ENCODE measurements around the gene FTSJ3.

DNA sequence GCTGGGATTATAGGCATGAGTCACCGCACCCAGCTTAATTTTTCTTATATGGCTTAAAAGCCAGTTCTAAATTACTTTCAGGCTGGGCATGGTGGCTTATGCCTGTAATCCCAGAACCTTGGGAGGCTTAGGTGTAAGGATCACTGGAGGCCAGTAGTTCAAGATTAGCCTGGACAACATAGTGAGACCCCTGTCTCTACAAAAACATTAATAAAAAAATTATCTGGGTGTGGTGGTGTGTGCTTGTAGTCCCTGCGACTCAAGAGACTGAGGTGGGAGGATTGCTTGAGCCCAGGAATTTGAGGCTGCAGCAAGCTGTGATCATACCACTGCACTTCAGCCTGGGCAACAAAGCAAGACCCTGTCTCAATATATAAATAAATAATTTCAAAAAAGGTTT, 25.8 kb upstream of the FTSJ3 start:
- TF ChIP-seq EZH2 (IDR thresholded peaks at IDR 0.05; ENCODE audit: insufficient read depth, low read length): no peak
- TF ChIP-seq, protein P1, sequence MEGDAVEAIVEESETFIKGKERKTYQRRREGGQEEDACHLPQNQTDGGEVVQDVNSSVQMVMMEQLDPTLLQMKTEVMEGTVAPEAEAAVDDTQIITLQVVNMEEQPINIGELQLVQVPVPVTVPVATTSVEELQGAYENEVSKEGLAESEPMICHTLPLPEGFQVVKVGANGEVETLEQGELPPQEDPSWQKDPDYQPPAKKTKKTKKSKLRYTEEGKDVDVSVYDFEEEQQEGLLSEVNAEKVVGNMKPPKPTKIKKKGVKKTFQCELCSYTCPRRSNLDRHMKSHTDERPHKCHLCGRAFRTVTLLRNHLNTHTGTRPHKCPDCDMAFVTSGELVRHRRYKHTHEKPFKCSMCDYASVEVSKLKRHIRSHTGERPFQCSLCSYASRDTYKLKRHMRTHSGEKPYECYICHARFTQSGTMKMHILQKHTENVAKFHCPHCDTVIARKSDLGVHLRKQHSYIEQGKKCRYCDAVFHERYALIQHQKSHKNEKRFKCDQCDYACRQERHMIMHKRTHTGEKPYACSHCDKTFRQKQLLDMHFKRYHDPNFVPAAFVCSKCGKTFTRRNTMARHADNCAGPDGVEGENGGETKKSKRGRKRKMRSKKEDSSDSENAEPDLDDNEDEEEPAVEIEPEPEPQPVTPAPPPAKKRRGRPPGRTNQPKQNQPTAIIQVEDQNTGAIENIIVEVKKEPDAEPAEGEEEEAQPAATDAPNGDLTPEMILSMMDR (IDR thresholded peaks at IDR 0.05; ENCODE audit: insufficient read depth, low read depth, low read length): no peak

Measured in astrocyte (in vitro differentiated cells and primary cell).